Upper lobe of right lung (tissue), 1 donor: ENCODE data around the gene PML. TPM values are rescaled to one million over a fixed set of nuclear protein-coding genes. Genes with fewer than 3 reads are reported as not detected.

ENCODE experiments used
- ATAC-seq: fragments of 200-7000 bp; cut with Tn5 transposase; one replicate; pipeline ENCODE4 v1.9.1; 2020; ENCODE audit warnings: mild to moderate bottlenecking, moderate library complexity
- DNase-seq: peaks from one replicate; pipeline ENCODE4 v3.0.0-alpha.2; 2020
- H3K27ac ChIP-seq: fragments of 200-600 bp; one replicate; pipeline ENCODE4 v1.8.0; 2022
- H3K27me3 ChIP-seq: fragments of 200-600 bp; one replicate; pipeline ENCODE4 v1.8.0; 2022; ENCODE audit warnings: mild to moderate bottlenecking
- H3K36me3 ChIP-seq: fragments of 200-600 bp; one replicate; pipeline ENCODE4 v1.8.0; 2022
- H3K4me1 ChIP-seq: fragments of 200-600 bp; one replicate; pipeline ENCODE4 v1.8.0; 2022
- H3K4me3 ChIP-seq: fragments of 200-600 bp; one replicate; pipeline ENCODE4 v1.8.0; 2022; ENCODE audit warnings: mild to moderate bottlenecking
- H3K9me3 ChIP-seq: fragments of 200-600 bp; one replicate; pipeline ENCODE4 v1.8.0; 2022
- intact Hi-C: fragments of 100-400 bp; cut with DNase I; formaldehyde crosslinking; loops from one replicate; pipeline ENCODE4 v1.11.0; 2022
- total RNA-seq: library from RNA; stranded (reverse); fragmentation: NEBNext Ultra II Directional; extraction: Animal tissue kit (Norgen Biotek cat#: 25700); gene quantifications from one replicate; pipeline ENCODE4 v1.2.1, GENCODE V29; 2021
- TF ChIP-seq, protein P1 (sequence below): fragments of 200-600 bp; IDR thresholded peaks from one replicate; pipeline ENCODE4 v1.8.0; 2022; ENCODE audit warnings: antibody characterized with exemption
- donor health status: DM: no; HTN: yes; CAD: no; lungs with severe emphysema.

Gene PML
- total RNA-seq, 1 donor from 2014 or later, result 82.9 TPM

DNA sequence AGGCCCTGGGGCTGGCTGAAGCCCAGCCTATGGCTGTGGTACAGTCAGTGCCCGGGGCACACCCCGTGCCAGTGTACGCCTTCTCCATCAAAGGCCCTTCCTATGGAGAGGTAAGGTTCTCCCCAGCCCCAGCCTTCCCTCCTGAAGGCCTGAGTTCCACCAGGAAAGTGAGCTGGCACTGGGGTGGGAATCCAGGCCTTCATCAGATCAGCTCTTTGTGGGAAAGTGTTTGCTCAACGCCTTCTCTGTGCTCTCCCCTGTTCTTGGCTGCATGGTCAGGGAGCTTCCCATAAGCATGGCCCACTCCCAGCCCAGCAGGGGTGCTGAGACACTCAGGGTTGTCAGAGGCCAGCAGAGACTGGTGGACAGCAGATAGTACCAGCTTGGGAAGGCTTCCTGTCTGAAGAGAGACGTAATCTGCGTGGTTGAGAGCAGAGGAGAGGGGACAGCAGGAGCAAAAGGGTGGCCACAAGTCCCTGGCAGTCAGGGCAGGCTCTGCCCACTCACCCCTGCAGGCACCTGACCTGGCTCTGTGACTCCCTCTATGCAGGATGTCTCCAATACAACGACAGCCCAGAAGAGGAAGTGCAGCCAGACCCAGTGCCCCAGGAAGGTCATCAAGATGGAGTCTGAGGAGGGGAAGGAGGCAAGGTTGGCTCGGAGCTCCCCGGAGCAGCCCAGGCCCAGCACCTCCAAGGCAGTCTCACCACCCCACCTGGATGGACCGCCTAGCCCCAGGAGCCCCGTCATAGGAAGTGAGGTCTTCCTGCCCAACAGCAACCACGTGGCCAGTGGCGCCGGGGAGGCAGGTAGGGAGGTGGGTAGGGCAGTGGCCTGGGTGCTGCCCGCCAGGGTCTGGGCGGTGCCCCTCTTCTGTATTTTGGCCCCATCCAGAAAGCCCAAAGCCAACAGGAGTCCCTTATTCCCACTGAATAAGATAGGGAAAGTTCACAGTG is 38.4 kb downstream of the PML start:
- intact Hi-C loops, result no loop called here
- Histone ChIP-seq H3K4me3 (no peak overlapping the region), H3K36me3 (peaks cover 72% of the 10 kb centered on the region), H3K9me3 (no peaks in the 10 kb centered on the region), H3K27ac (peak overlapping the region; percentile 30), H3K27me3 (no peaks in the 10 kb centered on the region), H3K4me1 (no peaks in the 10 kb centered on the region)
- TF ChIP-seq, protein P1, sequence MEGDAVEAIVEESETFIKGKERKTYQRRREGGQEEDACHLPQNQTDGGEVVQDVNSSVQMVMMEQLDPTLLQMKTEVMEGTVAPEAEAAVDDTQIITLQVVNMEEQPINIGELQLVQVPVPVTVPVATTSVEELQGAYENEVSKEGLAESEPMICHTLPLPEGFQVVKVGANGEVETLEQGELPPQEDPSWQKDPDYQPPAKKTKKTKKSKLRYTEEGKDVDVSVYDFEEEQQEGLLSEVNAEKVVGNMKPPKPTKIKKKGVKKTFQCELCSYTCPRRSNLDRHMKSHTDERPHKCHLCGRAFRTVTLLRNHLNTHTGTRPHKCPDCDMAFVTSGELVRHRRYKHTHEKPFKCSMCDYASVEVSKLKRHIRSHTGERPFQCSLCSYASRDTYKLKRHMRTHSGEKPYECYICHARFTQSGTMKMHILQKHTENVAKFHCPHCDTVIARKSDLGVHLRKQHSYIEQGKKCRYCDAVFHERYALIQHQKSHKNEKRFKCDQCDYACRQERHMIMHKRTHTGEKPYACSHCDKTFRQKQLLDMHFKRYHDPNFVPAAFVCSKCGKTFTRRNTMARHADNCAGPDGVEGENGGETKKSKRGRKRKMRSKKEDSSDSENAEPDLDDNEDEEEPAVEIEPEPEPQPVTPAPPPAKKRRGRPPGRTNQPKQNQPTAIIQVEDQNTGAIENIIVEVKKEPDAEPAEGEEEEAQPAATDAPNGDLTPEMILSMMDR, result no peak
- no peak for DNase-seq
- ATAC-seq, result peak; percentile 62

DNA sequence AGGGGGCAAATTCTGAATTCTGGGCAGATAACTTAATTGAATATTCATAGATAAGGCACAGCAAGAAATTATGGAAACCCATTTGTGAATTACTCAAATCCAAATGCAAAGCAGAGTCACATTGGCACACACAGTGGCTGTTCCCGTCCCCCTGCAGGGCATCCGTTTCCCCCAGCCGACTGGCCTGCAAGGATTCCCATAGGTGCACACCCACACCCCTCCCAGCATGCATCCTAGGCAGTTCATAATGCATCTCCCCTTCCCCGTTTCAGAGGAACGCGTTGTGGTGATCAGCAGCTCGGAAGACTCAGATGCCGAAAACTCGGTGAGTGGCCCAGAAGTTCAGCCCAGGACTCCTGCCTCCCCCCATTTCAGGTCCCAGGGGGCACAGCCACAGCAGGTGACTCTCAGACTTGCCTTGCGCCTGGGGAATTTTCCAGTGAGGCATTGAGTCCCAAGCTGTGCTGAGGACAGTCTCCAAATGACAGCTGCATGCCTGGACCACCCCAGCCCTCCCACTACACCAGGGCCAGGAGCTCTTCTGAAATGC is 39.8 kb downstream of the PML start:
- TF ChIP-seq, protein P1, result no peak
- H3K27me3 ChIP-seq, result no peaks in the 10 kb centered on the region
- DNase-seq, result no peak
- no peaks in the 10 kb centered on the region for H3K4me1 ChIP-seq
- intact Hi-C loops, result no loop called here
- ATAC-seq, result no peak
- no peaks in the 10 kb centered on the region for H3K9me3 ChIP-seq
- no peak overlapping the region for H3K27ac ChIP-seq
- H3K4me3 ChIP-seq, result no peak overlapping the region
- peaks cover 69% of the 10 kb centered on the region for H3K36me3 ChIP-seq

DNA sequence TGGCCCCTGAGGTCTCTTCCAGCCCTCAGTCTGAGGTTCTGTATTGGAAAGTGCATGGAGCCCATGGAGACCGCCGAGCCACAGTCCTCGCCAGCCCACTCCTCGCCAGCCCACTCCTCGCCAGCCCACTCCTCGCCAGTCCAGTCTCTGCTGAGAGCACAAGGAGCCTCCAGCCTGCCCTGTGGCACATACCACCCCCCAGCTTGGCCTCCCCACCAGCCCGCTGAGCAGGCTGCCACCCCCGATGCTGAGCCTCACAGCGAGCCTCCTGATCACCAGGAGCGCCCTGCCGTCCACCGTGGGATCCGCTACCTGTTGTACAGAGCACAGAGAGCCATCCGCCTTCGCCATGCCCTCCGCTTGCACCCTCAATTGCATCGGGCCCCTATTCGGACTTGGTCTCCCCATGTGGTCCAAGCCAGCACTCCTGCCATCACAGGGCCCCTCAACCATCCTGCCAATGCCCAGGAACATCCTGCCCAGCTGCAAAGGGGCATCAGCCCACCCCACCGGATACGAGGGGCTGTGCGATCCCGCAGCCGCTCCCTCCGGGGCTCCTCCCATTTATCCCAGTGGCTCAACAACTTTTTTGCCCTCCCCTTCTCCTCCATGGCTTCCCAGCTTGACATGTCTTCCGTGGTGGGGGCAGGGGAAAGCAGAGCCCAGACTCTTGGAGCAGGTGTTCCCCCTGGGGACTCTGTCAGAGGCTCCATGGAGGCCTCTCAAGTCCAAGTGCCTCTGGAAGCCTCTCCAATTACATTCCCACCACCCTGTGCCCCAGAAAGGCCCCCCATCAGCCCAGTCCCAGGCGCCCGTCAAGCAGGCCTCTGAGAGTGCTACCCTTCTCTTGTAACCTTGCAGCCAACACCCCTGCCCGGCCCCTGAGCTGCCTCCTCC is 40.9 kb downstream of the PML start:
- H3K27me3 ChIP-seq, result no peaks in the 10 kb centered on the region
- peaks cover 60% of the 10 kb centered on the region for H3K36me3 ChIP-seq
- intact Hi-C loops, result no loop called here
- ATAC-seq (no peak), DNase-seq (no peak)
- H3K9me3 ChIP-seq, result no peaks in the 10 kb centered on the region
- TF ChIP-seq, protein P1, result no peak
- peaks cover 8% of the 10 kb centered on the region for H3K4me1 ChIP-seq
- H3K27ac ChIP-seq, result no peak overlapping the region
- no peak overlapping the region for H3K4me3 ChIP-seq

DNA sequence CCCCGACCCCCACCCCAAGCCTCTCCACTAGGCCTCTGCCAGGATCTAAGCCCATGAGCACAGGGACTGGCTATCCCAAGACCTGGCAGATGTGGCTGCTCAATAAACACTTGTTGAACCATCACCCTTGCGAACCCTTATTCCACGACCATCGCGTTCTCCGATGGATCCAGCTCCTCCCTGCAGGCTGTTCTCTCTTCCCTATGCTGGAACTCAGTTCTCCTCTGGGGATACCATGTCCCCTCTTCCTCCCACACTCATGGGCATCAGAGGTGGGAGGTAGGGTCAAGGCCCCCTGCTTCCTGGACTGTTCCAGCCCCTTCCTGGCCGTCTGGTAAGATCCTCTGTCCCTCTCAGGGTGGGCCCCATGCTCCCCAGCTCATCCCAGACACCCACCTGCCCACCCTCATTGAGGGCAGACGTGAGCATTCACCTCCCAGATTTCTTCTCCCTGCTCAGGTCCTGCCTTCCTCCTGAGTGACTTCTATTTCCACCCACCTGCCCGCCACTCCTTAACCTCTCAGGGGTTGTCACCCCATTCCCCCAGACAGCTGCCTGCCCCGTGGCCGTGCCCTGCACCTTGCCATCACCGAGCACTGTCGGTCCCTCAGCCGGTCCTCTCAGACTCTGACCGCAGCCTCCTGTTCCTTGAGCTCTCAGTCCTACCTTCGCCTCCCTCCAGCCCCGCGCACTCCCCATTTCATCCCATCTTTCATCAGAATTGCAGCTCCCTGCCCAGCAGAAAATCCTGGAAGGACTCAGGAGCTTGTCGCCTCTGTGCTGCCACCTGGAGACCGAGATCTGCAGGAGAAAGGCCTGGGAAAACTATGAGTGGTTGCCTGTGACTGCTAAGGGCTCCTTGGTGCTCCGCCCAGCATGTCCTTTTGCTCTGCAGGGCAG is 42.0 kb downstream of the PML start:
- Histone ChIP-seq H3K9me3 (no peaks in the 10 kb centered on the region), H3K36me3 (peaks cover 60% of the 10 kb centered on the region), H3K4me1 (peaks cover 15% of the 10 kb centered on the region), H3K27me3 (no peaks in the 10 kb centered on the region), H3K4me3 (no peak overlapping the region), H3K27ac (no peak overlapping the region)
- DNase-seq (no peak), ATAC-seq (peak; percentile 55)
- TF ChIP-seq, protein P1, result peak; percentile 45
- intact Hi-C loops, result no loop called here
